HepG2 (cell line): ENCODE results near the gene DSN1. TPM values are rescaled to one million over a fixed set of nuclear protein-coding genes. Genes with fewer than 3 reads are reported as not detected.
A peak's percentile ranks its signal among the peaks of the same experiment; 100 is the strongest.

Source experiments
- ARHGAP35 ChIP-seq: sonication (generic); formaldehyde crosslinking; IDR thresholded peaks from 2 replicates; pipeline ENCODE4 v1.9.0; 2022; ENCODE audit warnings: mild to moderate bottlenecking, inconsistent platforms, moderate library complexity, missing genetic modification reagents, borderline replicate concordance
- FOSL1 ChIP-seq: sonication (generic); formaldehyde crosslinking; IDR thresholded peaks from 2 replicates; pipeline ENCODE4 v1.9.0; 2021; ENCODE audit warnings: missing genetic modification reagents, borderline replicate concordance
- GATAD1 ChIP-seq: IDR thresholded peaks from 2 replicates; pipeline ENCODE4 v1.6.1; 2016; ENCODE audit warnings: missing genetic modification reagents, missing compliant biosample characterization
- PHF20 ChIP-seq: sonication (generic); formaldehyde crosslinking; IDR thresholded peaks from 2 replicates; pipeline ENCODE4 v1.5.0; 2020; ENCODE audit warnings: mild to moderate bottlenecking, missing genetic modification reagents
- RAD51 ChIP-seq: fragments of 450-650 bp; IDR thresholded peaks from 2 replicates; pipeline ENCODE4 v1.6.1; 2016; ENCODE audit warnings: borderline replicate concordance
- RARA ChIP-seq: IDR thresholded peaks from 2 replicates; pipeline ENCODE4 v1.6.1; 2016; ENCODE audit warnings: missing genetic modification reagents, missing compliant biosample characterization
- STAG1 ChIP-seq: sonication (generic); formaldehyde crosslinking; IDR thresholded peaks from 2 replicates; pipeline ENCODE4 v1.4.0; 2020; ENCODE audit warnings: missing genetic modification reagents
- ZEB1 ChIP-seq: IDR thresholded peaks from 2 replicates; pipeline ENCODE4 v1.6.1; 2012; ENCODE audit warnings: mild to moderate bottlenecking, low read depth, inconsistent platforms; ENCODE audit not compliant: insufficient replicate concordance
- ZGPAT ChIP-seq: IDR thresholded peaks from 2 replicates; pipeline ENCODE4 v1.6.1; 2016; ENCODE audit warnings: mild to moderate bottlenecking
- ZNF501 ChIP-seq: sonication (generic); formaldehyde crosslinking; IDR thresholded peaks from 2 replicates; pipeline ENCODE4 v1.5.1; 2020; ENCODE audit warnings: mild to moderate bottlenecking, moderate library complexity, missing genetic modification reagents
- ZNF549 ChIP-seq: sonication (generic); formaldehyde crosslinking; IDR thresholded peaks from 2 replicates; pipeline ENCODE4 v1.5.0; 2020; ENCODE audit warnings: missing genetic modification reagents
- ZNF746 ChIP-seq: sonication (generic); formaldehyde crosslinking; IDR thresholded peaks from 2 replicates; pipeline ENCODE4 v1.8.0; 2022; ENCODE audit warnings: mild to moderate bottlenecking, missing genetic modification reagents
- polyA plus RNA-seq, 8 experiments: library from polyadenylated mRNA; depleted of rRNA in 3 of 8; stranded (reverse) in 7 of 8; unstranded in 1 of 8; fragments of >200 nt; fragmentation: Illumina TruSeq in 4 of 8; extraction: Trizol in 4 of 8; gene quantifications; 2 replicates each; pipeline versions ENCODE4 v1.2.1 to v1.2.3, GENCODE V29; 2011 to 2016; ENCODE audit warnings: low read depth in 4 of 8, missing spikeins in 1 of 8, mixed read lengths in 1 of 8; ENCODE audit not compliant: insufficient read depth in 1 of 8
- total RNA-seq, 5 experiments: library from RNA; depleted of rRNA; stranded (reverse); fragments of >200 nt; fragmentation: Illumina TruSeq; extraction: Trizol; gene quantifications; 2 replicates each; pipeline ENCODE4 v1.2.3, GENCODE V29; 2016; ENCODE audit warnings: low read depth in 1 of 5
- TF ChIP-seq, protein P1 (sequence below): sonication (generic); formaldehyde crosslinking; IDR thresholded peaks from 2 replicates; pipeline ENCODE4 v1.4.0; 2020; ENCODE audit warnings: mild to moderate bottlenecking, missing genetic modification reagents
- TF ChIP-seq, protein P2 (sequence below): sonication (generic); formaldehyde crosslinking; conservative IDR thresholded peaks from 2 replicates; pipeline ENCODE4 v1.8.0; 2022; ENCODE audit warnings: mild to moderate bottlenecking, moderate library complexity, missing genetic modification reagents
- TF ChIP-seq, protein P3 (sequence below): sonication (generic); formaldehyde crosslinking; IDR thresholded peaks from 2 replicates; pipeline ENCODE4 v1.5.0; 2020; ENCODE audit warnings: missing genetic modification reagents, mild to moderate bottlenecking, borderline replicate concordance

Gene DSN1
- total and polyA plus RNA-seq, 2 of the 13 experiments (the other 11 are each of a cell fraction or from before 2014, with no cell fraction given), result 18.7 to 53.7 TPM

GRCh38 chr20:36745927-36746659 is 27.5 kb downstream of the DSN1 start, which contains the start of gene NDRG3 (continued):
- TF ChIP-seq, protein P1, sequence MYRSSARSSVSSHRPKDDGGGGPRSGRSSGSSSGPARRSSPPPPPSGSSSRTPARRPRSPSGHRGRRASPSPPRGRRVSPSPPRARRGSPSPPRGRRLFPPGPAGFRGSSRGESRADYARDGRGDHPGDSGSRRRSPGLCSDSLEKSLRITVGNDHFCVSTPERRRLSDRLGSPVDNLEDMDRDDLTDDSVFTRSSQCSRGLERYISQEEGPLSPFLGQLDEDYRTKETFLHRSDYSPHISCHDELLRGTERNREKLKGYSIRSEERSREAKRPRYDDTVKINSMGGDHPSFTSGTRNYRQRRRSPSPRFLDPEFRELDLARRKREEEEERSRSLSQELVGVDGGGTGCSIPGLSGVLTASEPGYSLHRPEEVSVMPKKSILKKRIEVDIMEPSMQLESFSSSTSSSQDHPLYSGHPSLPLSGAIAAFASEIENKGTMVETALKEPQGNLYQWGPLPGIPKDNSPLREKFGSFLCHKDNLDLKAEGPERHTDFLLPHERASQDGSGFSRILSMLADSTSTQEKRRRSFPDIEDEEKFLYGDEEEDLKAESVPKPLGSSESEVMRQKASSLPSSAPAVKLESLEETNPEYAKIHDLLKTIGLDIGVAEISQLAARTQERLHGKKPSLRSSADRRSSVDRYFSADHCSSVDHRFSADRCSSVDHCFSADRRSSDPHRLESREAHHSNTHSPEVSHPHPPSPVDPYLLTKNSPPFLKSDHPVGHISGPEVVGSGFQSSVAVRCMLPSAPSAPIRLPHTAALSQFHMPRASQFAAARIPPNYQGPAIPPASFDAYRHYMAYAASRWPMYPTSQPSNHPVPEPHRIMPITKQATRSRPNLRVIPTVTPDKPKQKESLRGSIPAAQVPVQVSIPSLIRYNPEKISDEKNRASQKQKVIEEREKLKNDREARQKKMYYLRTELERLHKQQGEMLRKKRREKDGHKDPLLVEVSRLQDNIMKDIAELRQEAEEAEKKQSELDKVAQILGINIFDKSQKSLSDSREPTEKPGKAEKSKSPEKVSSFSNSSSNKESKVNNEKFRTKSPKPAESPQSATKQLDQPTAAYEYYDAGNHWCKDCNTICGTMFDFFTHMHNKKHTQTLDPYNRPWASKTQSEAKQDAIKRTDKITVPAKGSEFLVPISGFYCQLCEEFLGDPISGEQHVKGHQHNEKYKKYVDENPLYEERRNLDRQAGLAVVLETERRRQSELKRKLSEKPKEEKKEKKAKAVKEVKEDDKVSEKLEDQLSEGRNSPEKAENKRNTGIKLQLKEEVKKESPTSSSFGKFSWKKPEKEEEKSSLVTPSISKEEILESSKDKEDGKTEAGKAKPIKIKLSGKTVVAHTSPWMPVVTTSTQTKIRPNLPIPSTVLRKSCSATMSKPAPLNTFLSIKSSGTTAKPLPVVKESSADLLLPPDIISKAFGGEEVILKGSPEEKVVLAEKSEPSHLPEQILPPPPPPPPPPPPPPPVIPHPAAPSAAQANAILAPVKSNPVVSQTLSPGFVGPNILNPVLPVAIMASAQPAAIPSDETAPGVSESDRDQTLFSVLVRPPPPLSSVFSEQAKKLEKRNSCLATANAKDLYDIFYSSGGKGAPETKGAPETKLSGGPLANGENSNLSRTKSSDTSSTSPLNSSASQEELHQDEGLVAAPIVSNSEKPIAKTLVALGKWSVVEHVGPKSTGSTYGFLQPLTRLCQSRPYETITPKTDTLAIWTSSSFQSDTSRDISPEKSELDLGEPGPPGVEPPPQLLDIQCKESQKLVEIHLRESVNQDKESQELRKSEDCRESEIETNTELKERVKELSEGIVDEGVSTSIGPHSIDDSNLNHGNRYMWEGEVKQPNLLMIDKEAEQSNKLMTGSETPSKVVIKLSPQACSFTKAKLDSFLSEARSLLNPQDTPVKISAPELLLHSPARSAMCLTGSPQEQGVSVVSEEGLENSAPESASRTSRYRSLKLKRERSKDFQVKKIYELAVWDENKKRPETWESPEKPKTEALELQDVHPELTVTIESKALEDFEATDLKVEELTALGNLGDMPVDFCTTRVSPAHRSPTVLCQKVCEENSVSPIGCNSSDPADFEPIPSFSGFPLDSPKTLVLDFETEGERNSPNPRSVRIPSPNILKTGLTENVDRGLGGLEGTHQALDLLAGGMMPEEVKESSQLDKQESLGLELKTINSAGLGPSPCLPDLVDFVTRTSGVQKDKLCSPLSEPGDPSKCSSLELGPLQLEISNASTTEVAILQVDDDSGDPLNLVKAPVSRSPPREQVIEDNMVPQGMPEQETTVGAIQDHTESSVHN (CRISPR knock-in tag), result no peak; the same call in 1 of the 2 replicates
- no peak for TF ChIP-seq ZEB1
- TF ChIP-seq ARHGAP35, result no peak
- TF ChIP-seq, protein P2, sequence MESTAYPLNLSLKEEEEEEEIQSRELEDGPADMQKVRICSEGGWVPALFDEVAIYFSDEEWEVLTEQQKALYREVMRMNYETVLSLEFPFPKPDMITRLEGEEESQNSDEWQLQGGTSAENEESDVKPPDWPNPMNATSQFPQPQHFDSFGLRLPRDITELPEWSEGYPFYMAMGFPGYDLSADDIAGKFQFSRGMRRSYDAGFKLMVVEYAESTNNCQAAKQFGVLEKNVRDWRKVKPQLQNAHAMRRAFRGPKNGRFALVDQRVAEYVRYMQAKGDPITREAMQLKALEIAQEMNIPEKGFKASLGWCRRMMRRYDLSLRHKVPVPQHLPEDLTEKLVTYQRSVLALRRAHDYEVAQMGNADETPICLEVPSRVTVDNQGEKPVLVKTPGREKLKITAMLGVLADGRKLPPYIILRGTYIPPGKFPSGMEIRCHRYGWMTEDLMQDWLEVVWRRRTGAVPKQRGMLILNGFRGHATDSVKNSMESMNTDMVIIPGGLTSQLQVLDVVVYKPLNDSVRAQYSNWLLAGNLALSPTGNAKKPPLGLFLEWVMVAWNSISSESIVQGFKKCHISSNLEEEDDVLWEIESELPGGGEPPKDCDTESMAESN (CRISPR knock-in tag), result peak; percentile 64; the same call in 1 of the 2 replicates
- peak; percentile 20; the same call in 1 of the 2 replicates for TF ChIP-seq ZNF501 (CRISPR knock-in tag)
- no peak for TF ChIP-seq RARA (CRISPR knock-in tag)
- TF ChIP-seq ZNF746 (CRISPR knock-in tag), result peak; percentile 56; the same call in 1 of the 2 replicates
- no peak for TF ChIP-seq FOSL1 (CRISPR knock-in tag)
- peak; percentile 63 for TF ChIP-seq PHF20 (CRISPR knock-in tag)
- TF ChIP-seq ZGPAT (CRISPR knock-in tag), result no peak; the same call in 1 of the 2 replicates
- 0 out of 2 replicates have a peak, but pooled peaks have one; percentile 15 for TF ChIP-seq GATAD1 (CRISPR knock-in tag)
- no peak for TF ChIP-seq RAD51
- peak; percentile 36; the same call in 1 of the 2 replicates for TF ChIP-seq STAG1 (CRISPR knock-in tag)
- TF ChIP-seq, protein P3, sequence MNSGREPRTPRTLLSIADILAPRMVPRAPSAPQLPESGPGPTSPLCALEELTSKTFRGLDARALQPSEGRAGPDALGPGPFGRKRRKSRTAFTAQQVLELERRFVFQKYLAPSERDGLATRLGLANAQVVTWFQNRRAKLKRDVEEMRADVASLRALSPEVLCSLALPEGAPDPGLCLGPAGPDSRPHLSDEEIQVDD (CRISPR knock-in tag), result no peak
- TF ChIP-seq ZNF549, result no peak
